Superior temporal gyrus (tissue), 1 donor: ENCODE measurements around the gene SLC46A3.
A peak's percentile ranks its signal among the peaks of the same experiment; 100 is the strongest.
"Not testable (repeated sequence)": the region's sequence is repeated elsewhere in the genome, so short reads cannot be mapped to it uniquely, and the experiment has no call there.

Experiments used
- DNase-seq: peaks from one replicate; pipeline ENCODE4 v3.0.0-alpha.2; 2016; ENCODE audit errors: extremely low spot score

Gene SLC46A3

GRCh38 chr13:28730762-28731161 is 12.0 kb upstream of the SLC46A3 start:
- no peak for DNase-seq

DNA sequence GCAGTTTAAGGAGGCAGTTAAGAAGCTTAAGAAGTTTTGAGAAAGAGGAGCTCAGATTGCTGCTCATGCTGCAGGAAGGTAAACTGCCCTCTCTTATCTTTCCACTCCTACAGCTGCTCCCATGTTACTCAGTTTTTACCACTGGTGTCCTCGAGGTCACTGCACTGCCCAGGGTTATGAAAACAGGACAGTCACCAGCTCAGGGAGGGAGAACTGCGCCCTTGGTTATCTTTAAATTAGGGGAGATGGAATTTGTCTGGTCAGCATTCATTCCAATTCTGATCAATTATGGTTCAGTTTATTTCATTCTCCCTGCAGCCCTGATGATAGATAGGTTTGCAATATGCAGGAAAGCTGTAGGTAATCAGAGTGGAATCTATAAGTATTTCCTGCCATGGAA is 10.8 kb upstream of the SLC46A3 start:
- no peak for DNase-seq

GRCh38 chr13:28728642-28729041 is 9.9 kb upstream of the SLC46A3 start:
- DNase-seq: no peak

GRCh38 chr13:28725046-28725610 is 6.4 kb upstream of the SLC46A3 start:
- DNase-seq: no peak

DNA sequence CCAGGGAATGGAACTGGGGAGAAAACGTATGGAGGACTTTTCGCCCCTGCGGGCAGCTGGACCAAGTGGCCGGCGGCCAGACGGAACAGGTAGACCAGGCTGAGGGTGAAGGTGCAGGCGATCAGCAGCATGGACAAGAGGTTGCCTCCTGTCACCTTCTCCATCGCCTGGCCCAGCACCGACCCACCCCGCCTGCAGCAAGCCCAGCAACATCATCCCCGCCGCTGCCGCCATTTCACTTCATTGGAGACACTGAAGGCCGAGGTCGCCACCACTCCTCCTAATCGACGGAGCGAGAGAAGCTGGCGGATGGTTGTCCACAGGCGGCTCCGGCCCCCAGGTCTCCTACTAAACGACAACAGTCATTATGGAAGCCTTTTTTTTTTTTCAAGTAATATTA is 5.0 kb upstream of the SLC46A3 start:
- no peak for DNase-seq

DNA sequence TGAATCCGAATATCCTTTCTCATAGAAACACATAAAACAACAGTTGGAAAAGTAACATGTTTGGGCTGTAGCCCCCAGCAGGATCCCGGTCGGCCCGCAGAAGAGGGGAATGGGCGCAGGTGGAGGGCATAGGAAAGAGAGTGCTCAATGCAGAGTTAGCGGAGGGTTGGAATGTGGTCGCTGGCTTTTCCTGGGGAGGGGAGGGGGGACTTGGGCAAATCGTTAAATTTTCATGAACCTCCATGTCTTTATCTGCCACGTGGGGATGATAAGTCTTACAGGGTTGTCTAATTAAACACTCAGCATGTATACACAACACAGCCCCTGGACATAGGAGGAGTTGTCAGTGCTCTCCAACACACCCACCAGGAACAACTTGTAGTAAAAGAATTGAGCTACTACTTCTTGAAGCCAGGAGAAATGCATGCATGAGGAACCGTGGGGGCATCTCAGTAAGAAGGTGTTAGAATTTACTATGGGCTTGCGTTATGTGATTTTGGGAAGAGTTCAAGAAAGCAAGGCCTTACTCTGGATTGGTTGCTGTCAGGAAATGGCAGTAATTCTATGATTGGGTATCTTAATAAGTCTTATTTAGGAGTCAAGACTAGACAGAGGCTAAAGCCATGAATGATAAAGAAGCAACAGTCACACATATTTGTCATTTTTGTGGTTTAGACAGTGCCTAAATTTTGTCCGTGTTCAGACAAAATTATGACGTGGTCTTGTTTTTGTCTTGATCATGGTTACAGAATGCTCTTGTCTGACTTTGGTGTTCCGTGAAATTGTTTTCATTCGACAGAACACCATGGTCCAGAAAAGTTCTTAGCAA is 671 bp upstream of the SLC46A3 start:
- DNase-seq: peak; percentile 40

GRCh38 chr13:28718196-28718542 is 601 bp downstream of the SLC46A3 start:
- DNase-seq: peak; percentile 71

GRCh38 chr13:28717170-28717569 is 1.6 kb downstream of the SLC46A3 start:
- DNase-seq: peak; percentile 9

- DNase-seq: no peak
Measured at GRCh38 chr13:28716511-28716910, 2.3 kb downstream of the SLC46A3 start.

DNA sequence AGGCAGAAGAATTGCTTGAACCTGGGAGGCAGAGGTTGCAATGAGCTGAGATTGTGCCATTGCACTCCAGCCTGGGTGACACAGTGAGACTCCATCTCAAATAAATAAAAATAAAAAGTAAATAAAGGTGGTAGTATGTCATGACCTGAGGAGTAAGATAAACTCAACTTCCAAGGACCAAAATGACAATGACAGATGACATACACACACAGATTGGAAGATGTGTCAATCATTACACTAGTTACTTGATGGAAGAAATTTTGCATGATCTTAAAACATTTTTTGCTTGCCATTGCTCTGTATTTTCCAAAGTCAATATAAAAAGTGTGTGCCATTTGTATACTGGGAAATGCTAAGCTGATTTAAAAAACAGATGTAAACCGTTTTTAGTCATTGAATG is 4.1 kb downstream of the SLC46A3 start:
- no peak for DNase-seq

DNA sequence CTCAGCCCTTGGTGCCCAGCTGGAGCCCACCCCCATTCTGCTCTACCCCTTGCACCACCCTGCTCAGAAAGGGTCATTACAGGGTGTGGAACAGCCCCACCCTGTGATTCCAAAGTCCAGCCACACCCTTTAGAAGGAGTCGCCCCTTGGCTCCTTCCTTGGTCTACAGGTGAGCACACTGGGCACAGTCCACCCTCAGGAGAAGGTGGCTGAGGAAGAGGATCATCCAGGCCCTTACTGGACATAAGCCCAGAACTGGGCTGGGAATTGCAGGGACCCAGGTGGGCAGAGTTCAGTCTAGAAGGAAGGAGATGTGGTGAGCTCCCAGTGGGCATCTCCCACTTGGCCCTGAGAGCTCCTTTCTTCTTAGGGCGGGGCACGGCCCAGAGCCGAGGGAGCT is 8.6 kb downstream of the SLC46A3 start:
- DNase-seq: no peak

- DNase-seq: peak; percentile 75
Measured at GRCh38 chr13:28707629-28708427, 10.9 kb downstream of the SLC46A3 start.

- DNase-seq: peak; percentile 75
Measured at GRCh38 chr13:28705461-28706083, 13.2 kb downstream of the SLC46A3 start.

- DNase-seq: no peak
Measured at GRCh38 chr13:28704919-28705318, 13.9 kb downstream of the SLC46A3 start.

GRCh38 chr13:28704282-28704681 is 14.5 kb downstream of the SLC46A3 start:
- no peak for DNase-seq

- DNase-seq: no peak
Measured at GRCh38 chr13:28699246-28699645, 19.5 kb downstream of the SLC46A3 start.

DNA sequence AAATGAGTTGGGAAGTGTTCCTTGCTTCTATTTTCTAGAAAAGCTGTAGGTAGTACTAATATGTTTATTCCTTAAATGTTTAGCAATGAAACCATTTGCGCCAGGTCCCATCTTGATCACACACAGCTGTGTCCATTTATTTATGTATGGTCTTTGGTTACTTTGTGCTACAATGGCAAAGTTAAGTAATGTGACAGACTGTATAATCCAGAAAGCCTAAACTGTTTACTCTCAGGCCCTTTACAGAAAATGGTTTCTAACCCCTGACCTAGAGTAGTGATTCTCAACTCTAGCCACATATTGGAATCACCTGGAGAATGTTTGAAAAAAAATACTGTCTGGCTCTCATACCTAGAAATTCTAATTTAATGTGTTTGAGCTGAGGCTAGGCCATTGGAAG is 21.3 kb downstream of the SLC46A3 start:
- no peak for DNase-seq

- DNase-seq: not testable (repeated sequence)
Measured at GRCh38 chr13:28693605-28694491, 24.9 kb downstream of the SLC46A3 start.

DNA sequence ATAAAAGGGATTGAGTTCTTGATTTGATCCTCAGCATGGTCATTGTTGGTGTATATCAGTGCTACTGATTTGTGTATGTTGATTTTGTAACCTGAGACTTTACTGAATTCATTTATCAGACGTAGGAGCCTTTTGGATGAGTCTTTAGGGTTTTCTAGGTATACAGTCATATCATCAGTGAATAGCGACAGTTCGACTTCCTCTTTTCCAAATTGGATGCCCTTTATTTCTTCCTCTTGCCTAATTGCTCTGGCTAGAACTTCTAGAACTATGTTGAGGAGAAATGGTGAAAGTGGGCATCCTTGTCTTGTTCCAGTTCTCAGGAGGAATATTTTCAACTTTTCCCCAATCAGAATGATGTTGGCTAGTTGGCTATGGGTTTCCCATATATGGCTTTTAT is 32.9 kb downstream of the SLC46A3 start:
- no peak for DNase-seq

DNA sequence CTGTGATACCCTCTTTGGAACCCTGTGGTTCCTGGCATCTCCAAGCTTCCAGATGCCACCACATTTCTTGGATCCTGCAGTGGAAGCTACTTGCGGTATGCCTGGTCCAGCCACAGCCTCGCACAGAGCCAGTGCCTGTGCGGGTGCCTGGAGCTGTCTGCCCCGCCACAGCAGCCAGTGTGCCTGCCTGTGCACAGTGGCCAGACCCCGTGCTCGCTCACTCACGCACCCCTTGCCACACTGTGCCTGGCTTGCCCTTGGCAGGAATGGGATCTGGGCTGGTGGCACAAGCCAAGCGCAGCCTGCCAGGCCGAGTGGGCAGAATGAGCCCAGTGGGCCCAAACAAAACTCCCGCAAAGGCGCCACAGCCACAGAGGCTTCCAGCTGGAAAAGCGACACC is 33.7 kb downstream of the SLC46A3 start:
- no peak for DNase-seq

GRCh38 chr13:28684257-28684656 is 34.5 kb downstream of the SLC46A3 start:
- DNase-seq: no peak
